Measurements from ENCODE around the gene GLDN.

DNA sequence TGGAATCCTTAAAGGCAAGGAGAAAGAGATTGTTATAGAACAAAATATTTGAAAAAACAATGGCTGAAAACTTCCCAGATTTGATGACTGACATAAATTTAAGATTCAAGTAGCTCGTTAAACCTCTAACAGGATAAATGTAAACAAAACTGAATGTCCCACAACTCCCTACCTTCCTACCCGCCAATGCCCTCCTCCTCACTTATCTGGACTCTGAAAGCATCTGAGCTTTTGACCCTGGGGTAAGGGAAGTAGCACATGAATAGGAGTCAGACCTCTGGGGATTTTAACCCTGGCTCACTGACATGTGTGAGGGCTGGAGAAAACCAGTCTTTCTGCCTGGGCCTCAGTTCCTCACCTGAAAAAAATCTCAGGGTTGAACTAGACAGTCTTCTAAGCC is 29.9 kb upstream of the GLDN start:
- no peak for TF ChIP-seq POLR2A (IDR thresholded peaks at IDR 0.05)
- TF ChIP-seq, protein P1, sequence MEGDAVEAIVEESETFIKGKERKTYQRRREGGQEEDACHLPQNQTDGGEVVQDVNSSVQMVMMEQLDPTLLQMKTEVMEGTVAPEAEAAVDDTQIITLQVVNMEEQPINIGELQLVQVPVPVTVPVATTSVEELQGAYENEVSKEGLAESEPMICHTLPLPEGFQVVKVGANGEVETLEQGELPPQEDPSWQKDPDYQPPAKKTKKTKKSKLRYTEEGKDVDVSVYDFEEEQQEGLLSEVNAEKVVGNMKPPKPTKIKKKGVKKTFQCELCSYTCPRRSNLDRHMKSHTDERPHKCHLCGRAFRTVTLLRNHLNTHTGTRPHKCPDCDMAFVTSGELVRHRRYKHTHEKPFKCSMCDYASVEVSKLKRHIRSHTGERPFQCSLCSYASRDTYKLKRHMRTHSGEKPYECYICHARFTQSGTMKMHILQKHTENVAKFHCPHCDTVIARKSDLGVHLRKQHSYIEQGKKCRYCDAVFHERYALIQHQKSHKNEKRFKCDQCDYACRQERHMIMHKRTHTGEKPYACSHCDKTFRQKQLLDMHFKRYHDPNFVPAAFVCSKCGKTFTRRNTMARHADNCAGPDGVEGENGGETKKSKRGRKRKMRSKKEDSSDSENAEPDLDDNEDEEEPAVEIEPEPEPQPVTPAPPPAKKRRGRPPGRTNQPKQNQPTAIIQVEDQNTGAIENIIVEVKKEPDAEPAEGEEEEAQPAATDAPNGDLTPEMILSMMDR (IDR thresholded peaks at IDR 0.05): no peak

Measured in thyroid gland (tissue), 4 donors.